HepG2 (cell line): ENCODE measurements around the gene ACAP3. TPM values are rescaled to one million over a fixed set of nuclear protein-coding genes. Genes with fewer than 3 reads are reported as not detected.

Experiments
- AGO2 ChIP-seq: fragments of 200-400 bp; formaldehyde crosslinking; optimal IDR thresholded peaks from 2 replicates; pipeline ENCODE3; 2017; ENCODE audit warnings: mild to moderate bottlenecking, low read depth, low read length, moderate library complexity
- HNF1B ChIP-seq: sonication (generic); formaldehyde crosslinking; IDR thresholded peaks from 2 replicates; pipeline ENCODE4 v1.5.1; 2020; ENCODE audit warnings: mild to moderate bottlenecking, moderate library complexity, missing genetic modification reagents
- HNF4G ChIP-seq, 2 experiments: sonication (generic) in 1 of 2; formaldehyde crosslinking in 1 of 2; IDR thresholded peaks; 2 replicates each; pipeline versions ENCODE4 v1.4.0 to v1.6.1; 2011 to 2020; ENCODE audit warnings: borderline replicate concordance in 2 of 2, low read depth in 2 of 2, mild to moderate bottlenecking in 2 of 2, low read length in 1 of 2, missing genetic modification reagents in 1 of 2, moderate library complexity in 1 of 2
- ISL2 ChIP-seq: sonication (generic); formaldehyde crosslinking; IDR thresholded peaks from 2 replicates; pipeline ENCODE4 v1.5.0; 2020; ENCODE audit warnings: missing genetic modification reagents
- MAX ChIP-seq: IDR thresholded peaks from 2 replicates; pipeline ENCODE4 v1.6.1; 2012; ENCODE audit warnings: inconsistent platforms
- NFAT5 ChIP-seq: sonication (generic); formaldehyde crosslinking; IDR thresholded peaks from 2 replicates; pipeline ENCODE4 v1.4.0; 2020; ENCODE audit warnings: missing genetic modification reagents
- RARA ChIP-seq: IDR thresholded peaks from 2 replicates; pipeline ENCODE4 v1.6.1; 2016; ENCODE audit warnings: missing genetic modification reagents, missing compliant biosample characterization
- TFAP4 ChIP-seq: sonication (generic); IDR thresholded peaks from 2 replicates; pipeline ENCODE4 v1.6.1; 2016; ENCODE audit warnings: low read depth, borderline replicate concordance
- THAP7 ChIP-seq: sonication (generic); formaldehyde crosslinking; IDR thresholded peaks from 2 replicates; pipeline ENCODE4 v1.8.1; 2023; ENCODE audit warnings: mild to moderate bottlenecking, missing genetic modification reagents
- YEATS2 ChIP-seq: sonication (generic); formaldehyde crosslinking; IDR thresholded peaks from 2 replicates; pipeline ENCODE4 v1.4.0; 2020; ENCODE audit warnings: missing genetic modification reagents, borderline replicate concordance
- ZBTB2 ChIP-seq: sonication (generic); formaldehyde crosslinking; IDR thresholded peaks from 2 replicates; pipeline ENCODE4 v1.8.0; 2022; ENCODE audit warnings: low read depth, missing genetic modification reagents
- ZNF710 ChIP-seq: sonication (generic); formaldehyde crosslinking; IDR thresholded peaks from 2 replicates; pipeline ENCODE4 v1.5.0; 2020; ENCODE audit warnings: mild to moderate bottlenecking, missing genetic modification reagents, borderline replicate concordance
- polyA plus RNA-seq, 8 experiments: library from polyadenylated mRNA; depleted of rRNA in 3 of 8; stranded (reverse) in 7 of 8; unstranded in 1 of 8; fragments of >200 nt; fragmentation: Illumina TruSeq in 4 of 8; extraction: Trizol in 4 of 8; gene quantifications; 2 replicates each; pipeline versions ENCODE4 v1.2.1 to v1.2.3, GENCODE V29; 2011 to 2016; ENCODE audit warnings: low read depth in 4 of 8, missing spikeins in 1 of 8, mixed read lengths in 1 of 8; ENCODE audit not compliant: insufficient read depth in 1 of 8
- total RNA-seq, 5 experiments: library from RNA; depleted of rRNA; stranded (reverse); fragments of >200 nt; fragmentation: Illumina TruSeq; extraction: Trizol; gene quantifications; 2 replicates each; pipeline ENCODE4 v1.2.3, GENCODE V29; 2016; ENCODE audit warnings: low read depth in 1 of 5
- TF ChIP-seq, protein P1 (sequence below): IDR thresholded peaks from 2 replicates; pipeline ENCODE4 v1.6.1; 2016; ENCODE audit warnings: missing genetic modification reagents, missing compliant biosample characterization

Gene ACAP3
- total and polyA plus RNA-seq, 2 of the 13 experiments (the other 11 are each of a cell fraction or from before 2014, with no cell fraction given) = 29.4 to 50.8 TPM

DNA sequence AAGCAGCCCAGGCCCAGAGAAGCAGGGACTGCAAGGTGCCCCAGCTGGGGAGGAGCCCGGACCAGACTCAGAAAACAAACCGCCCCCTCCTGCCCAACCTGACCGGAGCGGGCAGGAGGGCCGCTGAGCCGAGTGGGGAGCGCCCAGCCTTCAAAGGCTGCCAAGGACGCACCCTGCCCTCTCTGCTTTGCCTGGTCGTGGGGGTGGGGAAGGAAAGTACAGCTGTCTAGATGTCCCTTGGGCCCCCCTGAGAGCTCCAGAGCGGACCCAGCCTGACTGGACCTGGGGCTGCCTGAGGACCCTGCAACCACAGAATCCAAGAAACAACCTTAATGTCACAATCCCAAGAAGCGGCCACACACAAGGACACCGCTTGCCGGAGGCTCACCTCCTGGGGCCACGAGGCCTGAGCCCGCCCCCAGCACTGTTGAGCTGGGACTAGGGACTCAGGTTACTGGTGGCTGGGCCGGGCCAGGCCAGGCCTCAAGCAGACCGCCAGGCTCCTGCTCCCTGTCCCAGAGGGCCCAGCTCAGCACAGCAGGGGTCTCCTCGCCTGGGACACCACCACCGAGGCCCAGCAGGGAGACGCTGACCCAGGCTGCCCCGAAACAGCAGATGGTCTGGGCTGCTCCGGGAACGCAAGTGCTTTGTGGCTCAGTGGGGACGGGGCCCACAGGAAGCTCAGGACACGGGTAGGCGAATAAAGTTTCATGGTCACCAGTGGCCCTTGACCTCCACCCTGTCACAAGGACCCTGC, 40.1 kb upstream of the ACAP3 start (continued):
- TF ChIP-seq ZNF710 (CRISPR knock-in tag) (no peak), HNF1B (CRISPR knock-in tag) (peak; percentile 39; the same call in 1 of the 2 replicates), THAP7 (CRISPR knock-in tag) (no peak), ISL2 (CRISPR knock-in tag) (no peak), YEATS2 (CRISPR knock-in tag) (peak; percentile 66), TFAP4 (peak; percentile 63; the same call in 1 of the 2 replicates), HNF4G (IDR thresholded peaks at IDR 0.05; ENCODE audit: borderline replicate concordance, low read depth, low read length) (peak; percentile 19; the same call in 1 of the 2 replicates), HNF4G (CRISPR knock-in tag; IDR thresholded peaks at IDR 0.05; ENCODE audit: borderline replicate concordance, low read depth) (no peak), MAX (peak; percentile 63), RARA (CRISPR knock-in tag) (0 out of 2 replicates have a peak, but pooled peaks have one; percentile 16), ZBTB2 (CRISPR knock-in tag) (no peak), AGO2 (peak; percentile 23), NFAT5 (CRISPR knock-in tag) (0 out of 2 replicates have a peak, but pooled peaks have one; percentile 34)
- TF ChIP-seq, protein P1, sequence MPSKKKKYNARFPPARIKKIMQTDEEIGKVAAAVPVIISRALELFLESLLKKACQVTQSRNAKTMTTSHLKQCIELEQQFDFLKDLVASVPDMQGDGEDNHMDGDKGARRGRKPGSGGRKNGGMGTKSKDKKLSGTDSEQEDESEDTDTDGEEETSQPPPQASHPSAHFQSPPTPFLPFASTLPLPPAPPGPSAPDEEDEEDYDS (CRISPR knock-in tag) = peak; percentile 53
